Measurements from ENCODE around the gene HNRNPH2. TPM values are rescaled to one million over a fixed set of nuclear protein-coding genes. Genes with fewer than 3 reads are reported as not detected.

HNRNPH2 gene
- total RNA-seq, 4 donors from 2014 or later, result 33.8 to 58.1 (median 43.3) TPM

DNA sequence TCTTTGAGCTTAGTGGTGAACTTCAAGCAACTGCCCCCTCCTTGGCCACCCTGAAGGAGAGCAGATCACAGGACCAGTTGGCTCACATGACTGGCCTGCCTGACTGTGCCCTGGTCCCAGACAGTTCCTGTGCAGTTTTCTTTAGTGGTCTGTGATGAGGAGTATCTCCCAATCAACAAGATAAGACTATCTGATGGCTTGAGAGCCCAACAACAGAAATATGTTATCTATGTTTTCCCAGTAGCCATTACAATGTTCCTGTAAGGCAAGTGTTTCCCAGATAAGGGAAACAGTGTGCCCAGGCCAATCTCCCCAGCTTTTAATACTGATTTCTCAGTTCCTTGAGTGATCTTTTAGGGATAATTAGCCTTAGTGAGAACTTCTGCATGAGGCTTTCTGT is 45.3 kb upstream of the HNRNPH2 start:
- H3K4me3 ChIP-seq, result no peak overlapping the region
- TF ChIP-seq POLR2A (IDR thresholded peaks at IDR 0.05), result no peak
- TF ChIP-seq, protein P1, sequence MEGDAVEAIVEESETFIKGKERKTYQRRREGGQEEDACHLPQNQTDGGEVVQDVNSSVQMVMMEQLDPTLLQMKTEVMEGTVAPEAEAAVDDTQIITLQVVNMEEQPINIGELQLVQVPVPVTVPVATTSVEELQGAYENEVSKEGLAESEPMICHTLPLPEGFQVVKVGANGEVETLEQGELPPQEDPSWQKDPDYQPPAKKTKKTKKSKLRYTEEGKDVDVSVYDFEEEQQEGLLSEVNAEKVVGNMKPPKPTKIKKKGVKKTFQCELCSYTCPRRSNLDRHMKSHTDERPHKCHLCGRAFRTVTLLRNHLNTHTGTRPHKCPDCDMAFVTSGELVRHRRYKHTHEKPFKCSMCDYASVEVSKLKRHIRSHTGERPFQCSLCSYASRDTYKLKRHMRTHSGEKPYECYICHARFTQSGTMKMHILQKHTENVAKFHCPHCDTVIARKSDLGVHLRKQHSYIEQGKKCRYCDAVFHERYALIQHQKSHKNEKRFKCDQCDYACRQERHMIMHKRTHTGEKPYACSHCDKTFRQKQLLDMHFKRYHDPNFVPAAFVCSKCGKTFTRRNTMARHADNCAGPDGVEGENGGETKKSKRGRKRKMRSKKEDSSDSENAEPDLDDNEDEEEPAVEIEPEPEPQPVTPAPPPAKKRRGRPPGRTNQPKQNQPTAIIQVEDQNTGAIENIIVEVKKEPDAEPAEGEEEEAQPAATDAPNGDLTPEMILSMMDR (IDR thresholded peaks at IDR 0.05 in 4 of 5, conservative IDR thresholded peaks at IDR 0.05 in 1 of 5), result no peak
- intact Hi-C loops (cut with DNase I; ENCODE audit: low total_unique reads) (no loop called here), in situ Hi-C loops (cut with MboI; ENCODE audit: low sequenced_read_pairs in 4 of 4) (no loop called here)
- no peak overlapping the region for H3K27ac ChIP-seq
- peaks cover 0 to 3% (median 0%) of the 10 kb centered on the region in 3 donors for H3K27me3 ChIP-seq
- no peaks in the 10 kb centered on the region for H3K4me1 ChIP-seq
- DNase-seq (no peak), ATAC-seq (no peak)
- no peaks in the 10 kb centered on the region for H3K9me3 ChIP-seq
- no peaks in the 10 kb centered on the region for H3K36me3 ChIP-seq

DNA sequence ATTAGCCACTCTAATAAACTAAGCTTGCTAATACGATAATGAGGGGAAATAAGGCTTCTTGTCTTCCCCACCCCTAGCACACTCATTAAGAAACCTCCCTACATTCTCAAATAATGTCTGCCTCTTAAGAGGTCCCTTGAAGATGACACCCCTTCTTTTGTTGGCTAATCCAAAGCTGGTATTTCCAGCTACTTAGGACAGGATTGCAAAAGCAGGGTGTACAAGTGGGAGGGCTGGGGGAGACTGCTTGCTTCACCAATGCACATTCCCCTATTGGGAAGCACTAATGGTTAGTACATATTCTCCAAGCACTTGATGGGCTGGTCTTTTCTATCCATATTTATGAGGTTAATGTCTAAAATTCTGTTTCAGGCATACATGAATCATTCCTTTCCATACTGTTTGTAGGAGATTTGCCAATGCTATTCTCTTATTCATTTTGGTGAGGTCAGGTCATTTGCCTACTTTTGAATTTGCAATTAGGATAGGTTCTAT is 42.7 kb upstream of the HNRNPH2 start:
- Histone ChIP-seq H3K27ac (no peak overlapping the region), H3K36me3 (no peaks in the 10 kb centered on the region), H3K4me3 (no peak overlapping the region), H3K4me1 (no peaks in the 10 kb centered on the region), H3K27me3 (peaks cover 0 to 3% (median 0%) of the 10 kb centered on the region in 3 donors), H3K9me3 (no peaks in the 10 kb centered on the region)
- DNase-seq (no peak), ATAC-seq (no peak)
- TF ChIP-seq POLR2A (IDR thresholded peaks at IDR 0.05), result no peak
- TF ChIP-seq, protein P1 (IDR thresholded peaks at IDR 0.05 in 4 of 5, conservative IDR thresholded peaks at IDR 0.05 in 1 of 5), result no peak
- intact Hi-C loops (cut with DNase I; ENCODE audit: low total_unique reads) (no loop called here), in situ Hi-C loops (cut with MboI; ENCODE audit: low sequenced_read_pairs in 4 of 4) (no loop called here)

DNA sequence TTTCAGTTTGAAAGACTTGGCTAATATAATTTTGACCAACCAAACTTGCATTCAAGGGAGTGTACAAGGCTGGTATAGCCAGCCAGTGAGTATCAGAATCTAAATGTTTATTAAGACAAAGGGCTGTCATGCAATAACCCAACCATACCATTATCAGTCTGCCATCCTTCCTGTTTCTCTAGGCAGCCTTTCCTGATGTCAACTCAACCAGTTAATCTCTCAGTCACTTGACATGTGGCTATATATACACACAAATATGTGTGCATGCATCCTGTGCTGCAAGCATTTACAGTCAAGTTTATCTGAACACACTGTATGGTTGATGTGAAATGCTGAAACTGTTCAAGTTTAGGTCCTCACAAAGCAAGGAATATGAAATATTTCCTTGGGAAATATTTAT is 39.2 kb upstream of the HNRNPH2 start:
- TF ChIP-seq POLR2A (IDR thresholded peaks at IDR 0.05), result no peak
- TF ChIP-seq, protein P1 (IDR thresholded peaks at IDR 0.05 in 4 of 5, conservative IDR thresholded peaks at IDR 0.05 in 1 of 5), result no peak
- Histone ChIP-seq H3K36me3 (no peaks in the 10 kb centered on the region), H3K27ac (no peak overlapping the region), H3K9me3 (no peaks in the 10 kb centered on the region), H3K4me3 (no peak overlapping the region), H3K4me1 (no peaks in the 10 kb centered on the region), H3K27me3 (no peaks in the 10 kb centered on the region)
- no peak for DNase-seq
- in situ Hi-C loops (cut with MboI; ENCODE audit: low sequenced_read_pairs in 4 of 4), result no loop called here
- no peak for ATAC-seq
- intact Hi-C loops (cut with DNase I; ENCODE audit: low total_unique reads), result no loop called here

DNA sequence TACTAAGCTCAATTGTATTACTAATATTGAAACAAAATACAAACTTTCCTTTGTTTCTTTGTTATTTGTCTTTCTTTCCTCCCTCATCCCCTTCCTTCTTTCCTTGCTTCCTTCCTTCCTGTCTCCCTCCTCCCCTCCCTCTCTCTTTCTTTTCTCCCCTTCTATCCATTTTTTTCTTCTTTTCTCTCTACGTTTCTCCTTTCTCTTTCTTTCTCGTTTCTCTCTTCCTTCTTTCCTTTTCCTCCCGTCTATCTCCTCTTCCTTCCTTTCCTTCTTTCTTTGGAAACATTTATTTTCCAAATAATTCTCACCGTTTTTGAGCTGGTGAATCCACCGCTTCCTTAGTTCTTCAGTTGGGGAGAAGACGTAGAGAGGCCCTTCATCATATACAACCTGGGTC is 38.3 kb upstream of the HNRNPH2 start:
- ATAC-seq (no peak), DNase-seq (no peak)
- Histone ChIP-seq H3K4me3 (no peak overlapping the region), H3K9me3 (no peaks in the 10 kb centered on the region), H3K4me1 (no peaks in the 10 kb centered on the region), H3K27me3 (no peaks in the 10 kb centered on the region), H3K27ac (no peak overlapping the region), H3K36me3 (no peaks in the 10 kb centered on the region)
- no peak for TF ChIP-seq POLR2A (IDR thresholded peaks at IDR 0.05)
- TF ChIP-seq, protein P1 (IDR thresholded peaks at IDR 0.05 in 4 of 5, conservative IDR thresholded peaks at IDR 0.05 in 1 of 5), result no peak
- intact Hi-C loops (cut with DNase I; ENCODE audit: low total_unique reads) (no loop called here), in situ Hi-C loops (cut with MboI; ENCODE audit: low sequenced_read_pairs in 4 of 4) (no loop called here)

DNA sequence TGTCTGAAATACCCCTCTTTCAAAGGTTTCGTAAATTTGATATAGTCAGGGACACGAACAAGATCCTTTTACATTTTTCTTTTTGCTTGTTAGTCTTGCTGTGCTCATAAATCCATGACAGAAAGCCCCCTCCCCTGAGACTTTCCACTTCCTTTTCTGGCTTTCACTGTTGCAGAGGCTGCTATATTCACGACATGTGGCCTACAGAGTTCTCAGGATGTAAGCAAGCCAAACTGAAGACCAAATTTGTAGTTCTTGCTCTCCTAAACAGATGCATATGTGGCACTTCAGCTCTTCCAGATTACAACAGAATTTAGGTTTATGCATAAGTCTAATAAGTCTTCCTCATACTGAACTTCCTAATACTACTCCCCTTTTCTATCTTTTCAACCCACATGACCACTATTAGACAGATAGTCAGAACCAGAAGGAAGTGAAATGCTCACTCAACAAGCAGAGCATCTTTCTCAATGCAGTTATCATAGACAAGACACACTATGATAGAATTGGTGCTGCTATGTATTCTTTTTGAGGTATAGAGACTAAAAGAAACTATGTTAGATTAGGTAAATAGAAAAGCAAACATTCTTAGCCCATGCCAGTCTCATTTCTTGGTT is 37.0 kb upstream of the HNRNPH2 start:
- Histone ChIP-seq H3K9me3 (no peaks in the 10 kb centered on the region), H3K27me3 (no peaks in the 10 kb centered on the region), H3K4me1 (no peaks in the 10 kb centered on the region), H3K36me3 (no peaks in the 10 kb centered on the region), H3K27ac (no peak overlapping the region), H3K4me3 (no peak overlapping the region)
- no peak for TF ChIP-seq POLR2A (IDR thresholded peaks at IDR 0.05)
- TF ChIP-seq, protein P1 (IDR thresholded peaks at IDR 0.05 in 4 of 5, conservative IDR thresholded peaks at IDR 0.05 in 1 of 5), result no peak
- no peak for ATAC-seq
- in situ Hi-C loops (cut with MboI; ENCODE audit: low sequenced_read_pairs in 4 of 4), result no loop called here
- no peak for DNase-seq
- intact Hi-C loops (cut with DNase I; ENCODE audit: low total_unique reads), result no loop called here
